RWPE2 (cell line): Measurements from ENCODE around the gene FMO5.

ENCODE experiments used
- ATAC-seq: fragments of 200-7000 bp; cut with Tn5 transposase; 3 replicates; pipeline ENCODE4 v1.9.1; 2021; ENCODE audit warnings: low read depth
- DNase-seq: peaks from one replicate; pipeline ENCODE4 v3.0.0-alpha.2; 2020; ENCODE audit warnings: low spot score
- H3K27ac ChIP-seq: fragments of 450-650 bp; 2 replicates; pipeline ENCODE4 v1.5.1; 2017; ENCODE audit warnings: mild to moderate bottlenecking; ENCODE audit not compliant: poor library complexity, severe bottlenecking
- H3K27me3 ChIP-seq: fragments of 250-450 bp; sonication (Bioruptor Pico); 2 replicates; pipeline ENCODE4 v1.5.1; 2021; ENCODE audit warnings: mild to moderate bottlenecking, moderate library complexity; ENCODE audit not compliant: insufficient read depth, poor library complexity, severe bottlenecking
- H3K36me3 ChIP-seq: fragments of 250-450 bp; sonication (Bioruptor Pico); 2 replicates; pipeline ENCODE4 v1.5.1; 2020; ENCODE audit warnings: low read depth, mild to moderate bottlenecking, moderate library complexity
- H3K4me1 ChIP-seq: fragments of 250-450 bp; sonication (Bioruptor Pico); 2 replicates; pipeline ENCODE4 v1.5.1; 2021; ENCODE audit warnings: mild to moderate bottlenecking, moderate library complexity; ENCODE audit not compliant: insufficient read depth, poor library complexity, severe bottlenecking
- H3K4me3 ChIP-seq: fragments of 250-450 bp; sonication (Bioruptor Pico); 2 replicates; pipeline ENCODE4 v1.5.1; 2021; ENCODE audit warnings: mild to moderate bottlenecking, moderate library complexity; ENCODE audit not compliant: severe bottlenecking
- H3K9me3 ChIP-seq: fragments of 250-450 bp; sonication (Bioruptor Pico); 2 replicates; pipeline ENCODE4 v1.5.1; 2021; ENCODE audit warnings: mild to moderate bottlenecking, moderate library complexity; ENCODE audit not compliant: severe bottlenecking
- CTCF ChIP-seq: fragments of 450-650 bp; IDR thresholded peaks from one replicate; pipeline ENCODE4 v1.5.1; 2017; ENCODE audit warnings: mild to moderate bottlenecking, moderate library complexity; ENCODE audit not compliant: poor library complexity, severe bottlenecking

Gene FMO5

GRCh38 chr1:147238925-147239820 lies 14.0 kb upstream of the FMO5 start:
- no peak overlapping the region for H3K4me3 ChIP-seq
- H3K27ac ChIP-seq = no peak overlapping the region
- TF ChIP-seq CTCF = no peak
- H3K4me1 ChIP-seq = peaks cover 15% of the 10 kb centered on the region
- ATAC-seq = no peak
- H3K9me3 ChIP-seq = no peaks in the 10 kb centered on the region
- DNase-seq = no peak
- H3K36me3 ChIP-seq = no peaks in the 10 kb centered on the region
- no peaks in the 10 kb centered on the region for H3K27me3 ChIP-seq

- Histone ChIP-seq H3K4me1 (peaks cover 13% of the 10 kb centered on the region), H3K9me3 (no peaks in the 10 kb centered on the region), H3K27ac (no peak overlapping the region), H3K27me3 (no peaks in the 10 kb centered on the region), H3K36me3 (no peaks in the 10 kb centered on the region), H3K4me3 (no peak overlapping the region)
- DNase-seq = no peak
- TF ChIP-seq CTCF = no peak
- ATAC-seq = no peak; the same call in 2 of the 3 replicates
Observed at GRCh38 chr1:147238053-147238902, 13.1 kb upstream of the FMO5 start.

GRCh38 chr1:147236959-147237791 lies 12.0 kb upstream of the FMO5 start:
- H3K4me3 ChIP-seq = no peak overlapping the region
- no peak overlapping the region for H3K27ac ChIP-seq
- ATAC-seq = peak; percentile 70; the same call in 2 of the 3 replicates
- no peak for TF ChIP-seq CTCF
- DNase-seq = no peak
- H3K36me3 ChIP-seq = no peaks in the 10 kb centered on the region
- no peaks in the 10 kb centered on the region for H3K27me3 ChIP-seq
- peaks cover 13% of the 10 kb centered on the region for H3K4me1 ChIP-seq
- H3K9me3 ChIP-seq = no peaks in the 10 kb centered on the region

GRCh38 chr1:147236448-147236847 lies 11.3 kb upstream of the FMO5 start:
- TF ChIP-seq CTCF = no peak
- H3K27ac ChIP-seq = no peak overlapping the region
- ATAC-seq = no peak
- no peaks in the 10 kb centered on the region for H3K9me3 ChIP-seq
- H3K4me3 ChIP-seq = no peak overlapping the region
- H3K27me3 ChIP-seq = no peaks in the 10 kb centered on the region
- peaks cover 8% of the 10 kb centered on the region for H3K4me1 ChIP-seq
- DNase-seq = no peak
- no peaks in the 10 kb centered on the region for H3K36me3 ChIP-seq
